GM10248 (cell line): ENCODE data around the gene FOXR1.
"Not testable (repeated sequence)": the region's sequence is repeated elsewhere in the genome, so short reads cannot be mapped to it uniquely, and the experiment has no call there.

Experiments used
- CTCF ChIA-PET: fragments of 300-600 bp; sonication (Branson Sonifier 250); formaldehyde crosslinking; extraction: SDS; loops from one replicate; lab custom pipeline; 2021; ENCODE audit warnings: antibody characterized with exemption; lab: Yijun Ruan, JAX
- POLR2A ChIA-PET: fragments of 350-650 bp; sonication (Branson Sonifier 250); formaldehyde crosslinking; extraction: SDS; loops from one replicate; lab custom pipeline; 2020; ENCODE audit warnings: antibody characterized with exemption; lab: Yijun Ruan, JAX
- DNase-seq: peaks from one replicate; pipeline ENCODE4 v3.0.0; 2012; ENCODE audit errors: extremely low spot score
- TF ChIP-seq, protein P1 (sequence below): IDR thresholded peaks from 2 replicates; pipeline ENCODE4 v1.5.1; 2012; ENCODE audit warnings: mild to moderate bottlenecking, low read depth; ENCODE audit errors: extremely low read depth, missing control alignments, control extremely low read depth

Gene FOXR1

DNA sequence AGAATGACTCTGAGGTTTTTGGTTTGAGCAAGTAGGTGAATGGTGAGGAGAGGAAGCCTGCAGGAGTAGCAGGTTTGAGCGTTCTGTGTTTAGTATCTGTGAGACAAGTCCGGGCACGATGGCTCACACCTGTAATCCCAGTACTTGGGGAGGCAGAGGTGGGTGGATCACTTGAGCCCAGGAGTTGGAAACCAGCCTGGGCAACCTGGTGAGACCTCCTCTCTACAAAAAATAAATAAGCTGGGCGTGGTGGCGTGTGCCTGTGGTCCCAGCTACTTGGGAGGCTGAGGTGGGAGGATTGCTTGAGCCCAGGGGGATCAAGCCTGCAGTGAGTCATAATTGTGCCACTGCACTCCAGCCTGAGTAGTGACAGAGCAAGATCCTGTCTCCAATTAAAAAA lies 16.7 kb downstream of the FOXR1 start:
- DNase-seq, result no peak
- TF ChIP-seq, protein P1, sequence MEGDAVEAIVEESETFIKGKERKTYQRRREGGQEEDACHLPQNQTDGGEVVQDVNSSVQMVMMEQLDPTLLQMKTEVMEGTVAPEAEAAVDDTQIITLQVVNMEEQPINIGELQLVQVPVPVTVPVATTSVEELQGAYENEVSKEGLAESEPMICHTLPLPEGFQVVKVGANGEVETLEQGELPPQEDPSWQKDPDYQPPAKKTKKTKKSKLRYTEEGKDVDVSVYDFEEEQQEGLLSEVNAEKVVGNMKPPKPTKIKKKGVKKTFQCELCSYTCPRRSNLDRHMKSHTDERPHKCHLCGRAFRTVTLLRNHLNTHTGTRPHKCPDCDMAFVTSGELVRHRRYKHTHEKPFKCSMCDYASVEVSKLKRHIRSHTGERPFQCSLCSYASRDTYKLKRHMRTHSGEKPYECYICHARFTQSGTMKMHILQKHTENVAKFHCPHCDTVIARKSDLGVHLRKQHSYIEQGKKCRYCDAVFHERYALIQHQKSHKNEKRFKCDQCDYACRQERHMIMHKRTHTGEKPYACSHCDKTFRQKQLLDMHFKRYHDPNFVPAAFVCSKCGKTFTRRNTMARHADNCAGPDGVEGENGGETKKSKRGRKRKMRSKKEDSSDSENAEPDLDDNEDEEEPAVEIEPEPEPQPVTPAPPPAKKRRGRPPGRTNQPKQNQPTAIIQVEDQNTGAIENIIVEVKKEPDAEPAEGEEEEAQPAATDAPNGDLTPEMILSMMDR, result no peak
- CTCF ChIA-PET, result interaction anchor here (1.4 kb wide), 1 partner anchor 9 kb away, joined by 3 read pairs; the partner anchor contains the start of gene CENATAC
- POLR2A ChIA-PET, result interaction anchor here (0.7 kb wide), 1 partner anchor 11 kb away, joined by 5 read pairs; no protein-coding TSS in a partner anchor

DNA sequence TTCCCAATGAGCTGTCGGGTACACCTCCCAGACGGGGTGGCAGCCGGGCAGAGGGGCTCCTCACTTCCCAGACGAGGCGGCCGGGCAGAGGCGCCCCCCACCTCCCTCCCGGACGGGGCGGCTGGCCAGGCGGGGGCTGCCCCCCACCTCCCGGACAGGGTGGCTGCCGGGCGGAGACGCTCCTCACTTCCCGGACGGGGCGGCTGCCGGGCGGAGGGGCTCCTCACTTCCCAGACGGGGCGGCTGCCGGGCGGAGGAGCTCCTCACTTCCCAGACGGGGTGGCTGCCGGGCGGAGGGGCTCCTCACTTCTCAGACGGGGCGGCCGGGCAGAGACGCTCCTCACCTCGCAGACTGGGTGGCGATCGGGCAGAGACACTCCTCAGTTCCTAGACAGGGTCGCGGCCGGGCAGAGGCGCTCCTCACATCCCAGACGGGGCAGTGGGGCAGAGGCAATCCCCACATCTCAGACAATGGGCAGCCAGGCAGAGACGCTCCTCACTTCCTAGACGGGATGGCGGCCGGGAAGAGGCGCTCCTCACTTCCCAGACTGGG lies 20.0 kb downstream of the FOXR1 start:
- CTCF ChIA-PET, DNase-seq, POLR2A ChIA-PET: not testable (repeated sequence)

DNA sequence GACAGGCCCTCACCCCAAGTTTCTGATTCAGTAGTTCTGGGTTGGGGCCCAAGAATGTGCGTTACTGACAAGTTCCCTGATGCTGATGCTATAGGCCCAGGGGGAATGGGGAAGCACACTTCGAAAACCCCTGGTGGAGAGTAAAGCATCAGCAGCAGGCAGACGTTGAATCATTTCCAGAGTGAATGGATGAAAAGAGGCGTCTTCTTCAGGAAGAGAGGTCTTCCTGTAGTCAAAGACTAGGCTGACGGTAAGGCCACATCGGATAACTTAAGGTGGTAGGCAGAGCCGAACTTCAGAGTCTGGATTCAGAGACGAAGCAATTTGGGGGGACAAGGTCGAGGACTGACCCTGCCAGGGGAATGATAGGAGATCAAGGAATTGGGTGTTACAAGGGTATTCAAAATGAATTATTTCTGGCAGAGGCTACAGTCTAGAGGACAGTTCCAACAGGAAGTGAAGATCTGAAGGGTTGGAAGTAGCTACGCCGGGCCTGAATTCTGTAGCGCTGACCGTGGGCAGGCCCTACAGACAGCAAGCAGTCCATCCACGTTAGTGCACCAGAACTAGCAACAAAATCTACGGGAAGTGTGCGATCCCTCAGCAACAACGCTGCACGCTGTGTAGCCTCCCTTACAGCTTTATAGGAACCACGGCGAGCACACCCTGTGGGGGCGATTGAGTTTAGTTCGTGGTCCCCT lies 25.5 kb downstream of the FOXR1 start:
- ChIA-PET POLR2A (interaction anchor here (1.7 kb wide), 1 partner anchor 21 kb away, joined by 4 read pairs; the partner anchor contains the start of genes RPS25 and TRAPPC4), CTCF (interaction anchor here (0.8 to 1.9 kb wide), 13 partner anchors 9 to 337 kb away, joined by 3 to 6 read pairs (median 3); partner anchors contain the start of genes HINFP, RPS25 and TRAPPC4)
- DNase-seq, result peak; percentile 69

DNA sequence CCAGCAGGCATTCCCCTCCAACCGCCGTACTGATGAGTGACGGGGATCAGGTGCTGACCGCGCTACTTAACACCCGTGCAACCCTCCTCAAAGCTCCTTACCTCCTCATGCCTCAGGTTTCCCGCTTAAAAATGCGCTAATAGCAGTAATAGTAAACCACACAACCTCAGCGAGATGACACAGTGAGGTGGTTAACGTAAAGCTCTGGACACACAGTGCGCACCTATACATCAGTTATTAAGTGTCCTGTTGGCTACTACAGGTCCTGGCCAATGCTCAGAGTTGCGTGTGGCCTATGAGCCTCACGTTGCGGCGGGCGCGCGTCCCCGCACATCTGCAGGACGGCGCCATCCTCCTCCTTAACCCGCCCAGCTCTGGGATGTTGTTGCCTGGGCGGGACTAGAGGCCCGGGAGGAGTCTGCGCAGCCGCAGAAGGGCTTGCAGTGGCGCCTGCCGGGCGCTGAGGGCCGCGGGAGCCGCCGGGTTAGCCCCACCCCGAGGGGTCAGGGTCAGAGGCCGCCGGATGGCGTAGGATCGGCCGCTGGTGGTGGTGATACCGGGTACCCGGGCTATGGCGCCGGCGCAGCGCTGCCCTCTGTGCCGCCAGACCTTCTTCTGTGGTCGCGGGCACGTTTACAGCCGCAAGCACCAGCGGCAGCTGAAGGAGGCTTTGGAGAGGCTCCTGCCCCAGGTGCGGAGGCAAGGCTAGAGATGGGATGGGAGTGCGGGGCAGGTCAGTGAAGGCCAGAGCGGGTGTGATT lies 26.2 kb downstream of the FOXR1 start, which contains the start of gene CENATAC:
Gene CENATAC (plus strand): TSS at position 512 of the 761 bp plus-strand sequence. CDS start 60 bp downstream, at position 572.
- CTCF ChIA-PET, result interaction anchor here (0.8 to 1.9 kb wide), 12 partner anchors 10 to 337 kb away, joined by 3 to 6 read pairs (median 3); partner anchors contain the start of genes HINFP, RPS25 and TRAPPC4

More for the DNA sequence above, 25.5 kb downstream of the FOXR1 start:
- TF ChIP-seq, protein P1, result no peak

DNA sequence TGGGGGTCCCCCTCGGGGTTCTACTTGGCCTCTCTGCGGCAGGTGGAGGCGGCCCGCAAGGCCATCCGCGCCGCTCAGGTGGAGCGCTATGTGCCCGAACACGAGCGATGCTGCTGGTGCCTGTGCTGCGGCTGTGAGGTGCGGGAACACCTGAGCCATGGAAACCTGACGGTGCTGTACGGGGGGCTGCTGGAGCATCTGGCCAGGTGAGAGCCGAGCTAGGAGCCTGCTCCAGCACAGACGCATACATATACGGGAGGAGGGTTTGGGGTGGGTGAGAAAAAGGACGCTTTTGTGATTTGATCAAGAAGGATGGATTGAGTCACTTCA lies 26.8 kb downstream of the FOXR1 start:
- no peak for DNase-seq
- POLR2A ChIA-PET, result no interaction called here
- TF ChIP-seq, protein P1, result no peak
- CTCF ChIA-PET, result interaction anchor here (1.0 to 1.4 kb wide), 7 partner anchors 11 to 309 kb away, joined by 3 to 6 read pairs (median 4); partner anchors contain the start of genes HINFP, RPS25 and TRAPPC4

More for the DNA sequence above, 26.2 kb downstream of the FOXR1 start, which contains the start of gene CENATAC:
- DNase-seq, result peak; percentile 99
- TF ChIP-seq, protein P1, result no peak
- POLR2A ChIA-PET, result interaction anchor here (1.7 kb wide), 1 partner anchor 20 kb away, joined by 4 read pairs; the partner anchor contains the start of genes RPS25 and TRAPPC4

DNA sequence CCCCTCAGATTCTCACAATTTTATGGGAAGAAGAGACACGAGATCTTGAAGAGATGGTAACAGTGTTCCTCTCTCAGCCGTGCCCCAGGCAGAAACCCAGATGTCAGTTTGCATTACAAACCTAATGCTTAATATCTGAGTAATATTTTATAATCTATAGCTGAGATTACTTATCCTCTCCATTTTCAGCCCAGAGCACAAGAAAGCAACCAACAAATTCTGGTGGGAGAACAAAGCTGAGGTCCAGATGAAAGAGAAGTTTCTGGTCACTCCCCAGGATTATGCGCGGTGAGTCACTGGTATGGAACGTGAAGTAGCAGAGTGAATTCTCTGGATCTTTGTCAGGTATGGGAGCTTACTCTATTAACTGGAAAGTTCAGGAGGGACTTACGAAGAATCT lies 27.3 kb downstream of the FOXR1 start:
- ChIA-PET CTCF (no interaction called here), POLR2A (no interaction called here)
- DNase-seq, result no peak
- TF ChIP-seq, protein P1, result no peak
